ENCODE measurements around the gene CCDC134. TPM values are rescaled to one million over a fixed set of nuclear protein-coding genes. Genes with fewer than 3 reads are reported as not detected.

CCDC134 gene
- total RNA-seq, 2 donors from 2014 or later: 18.9 to 23.1 TPM

- peak overlapping the region; percentile 85 to 97 for H3K4me3 Mint-ChIP-seq
- DNase-seq (no peak), ATAC-seq (replicated peaks in 1 of 2) (no peak)
- H3K36me3 Mint-ChIP-seq (ENCODE audit: insufficient read depth in 2 of 2): peaks cover 0 to 2% of the 10 kb centered on the region in 2 donors
- no peaks in the 10 kb centered on the region for H3K27me3 Mint-ChIP-seq (ENCODE audit: low read depth)
- peak overlapping the region; percentile 85 for H3K27ac Mint-ChIP-seq
- H3K4me1 Mint-ChIP-seq (ENCODE audit: low read depth): peaks cover 52% of the 10 kb centered on the region
- no peaks in the 10 kb centered on the region for H3K9me3 Mint-ChIP-seq
Measured at GRCh38 chr22:41801147-41801819, 804 bp downstream of the CCDC134 start.

GRCh38 chr22:41801886-41802285 lies 1.4 kb downstream of the CCDC134 start:
- no peak overlapping the region for H3K27ac Mint-ChIP-seq

GRCh38 chr22:41805639-41806038 lies 5.2 kb downstream of the CCDC134 start:
- Mint-ChIP-seq H3K4me1 (ENCODE audit: low read depth) (peaks cover 38% of the 10 kb centered on the region), H3K4me3 (no peak overlapping the region), H3K36me3 (ENCODE audit: insufficient read depth in 2 of 2) (peaks cover 0 to 3% of the 10 kb centered on the region in 2 donors), H3K27me3 (ENCODE audit: low read depth) (no peaks in the 10 kb centered on the region), H3K27ac (no peak overlapping the region), H3K9me3 (no peaks in the 10 kb centered on the region)
- DNase-seq (no peak), ATAC-seq (replicated peaks in 1 of 2) (no peak)

More at GRCh38 chr22:41801886-41802285, 1.4 kb downstream of the CCDC134 start:
- Mint-ChIP-seq H3K4me3 (peak overlapping the region; percentile 85 to 97), H3K27me3 (ENCODE audit: low read depth) (no peaks in the 10 kb centered on the region), H3K9me3 (no peaks in the 10 kb centered on the region), H3K4me1 (ENCODE audit: low read depth) (peaks cover 52% of the 10 kb centered on the region), H3K36me3 (ENCODE audit: insufficient read depth in 2 of 2) (peaks cover 0 to 2% of the 10 kb centered on the region in 2 donors)
- ATAC-seq (replicated peaks in 1 of 2) (no peak), DNase-seq (no peak)

- H3K27ac Mint-ChIP-seq: no peak overlapping the region
- DNase-seq (no peak), ATAC-seq (replicated peaks in 1 of 2) (no peak)
- H3K9me3 Mint-ChIP-seq: no peaks in the 10 kb centered on the region
- H3K4me1 Mint-ChIP-seq (ENCODE audit: low read depth): peaks cover 14% of the 10 kb centered on the region
- H3K4me3 Mint-ChIP-seq: no peak overlapping the region
- H3K27me3 Mint-ChIP-seq (ENCODE audit: low read depth): no peaks in the 10 kb centered on the region
- peaks cover 0 to 3% of the 10 kb centered on the region in 2 donors for H3K36me3 Mint-ChIP-seq (ENCODE audit: insufficient read depth in 2 of 2)
Measured at GRCh38 chr22:41808400-41808799, 7.9 kb downstream of the CCDC134 start.

GRCh38 chr22:41810022-41810421 lies 9.5 kb downstream of the CCDC134 start:
- H3K9me3 Mint-ChIP-seq: no peaks in the 10 kb centered on the region
- DNase-seq (no peak), ATAC-seq (replicated peaks in 1 of 2) (no peak)
- no peak overlapping the region for H3K27ac Mint-ChIP-seq
- no peaks in the 10 kb centered on the region for H3K27me3 Mint-ChIP-seq (ENCODE audit: low read depth)
- no peak overlapping the region for H3K4me3 Mint-ChIP-seq
- peaks cover 0 to 6% of the 10 kb centered on the region in 2 donors for H3K36me3 Mint-ChIP-seq (ENCODE audit: insufficient read depth in 2 of 2)
- H3K4me1 Mint-ChIP-seq (ENCODE audit: low read depth): peaks cover 1% of the 10 kb centered on the region

GRCh38 chr22:41812805-41813545 lies 12.5 kb downstream of the CCDC134 start:
- peaks cover 0 to 8% of the 10 kb centered on the region in 2 donors for H3K36me3 Mint-ChIP-seq (ENCODE audit: insufficient read depth in 2 of 2)
- ATAC-seq (replicated peaks in 1 of 2) (no peak), DNase-seq (no peak)
- H3K27ac Mint-ChIP-seq: no peak overlapping the region
- no peaks in the 10 kb centered on the region for H3K4me1 Mint-ChIP-seq (ENCODE audit: low read depth)
- no peak overlapping the region for H3K4me3 Mint-ChIP-seq
- H3K27me3 Mint-ChIP-seq (ENCODE audit: low read depth): no peaks in the 10 kb centered on the region
- no peaks in the 10 kb centered on the region for H3K9me3 Mint-ChIP-seq

GRCh38 chr22:41813726-41814410 lies 13.4 kb downstream of the CCDC134 start:
- no peaks in the 10 kb centered on the region for H3K27me3 Mint-ChIP-seq (ENCODE audit: low read depth)
- no peak for ATAC-seq (replicated peaks in 1 of 2)
- H3K9me3 Mint-ChIP-seq: no peaks in the 10 kb centered on the region
- no peak overlapping the region for H3K27ac Mint-ChIP-seq
- DNase-seq: no peak
- H3K4me3 Mint-ChIP-seq: no peak overlapping the region
- H3K36me3 Mint-ChIP-seq (ENCODE audit: insufficient read depth in 2 of 2): peaks cover 0 to 8% of the 10 kb centered on the region in 2 donors
- H3K4me1 Mint-ChIP-seq (ENCODE audit: low read depth): no peaks in the 10 kb centered on the region

GRCh38 chr22:41815716-41816115 lies 15.2 kb downstream of the CCDC134 start:
- DNase-seq (no peak), ATAC-seq (replicated peaks in 1 of 2) (no peak)
- Mint-ChIP-seq H3K4me3 (no peak overlapping the region), H3K27ac (no peak overlapping the region), H3K4me1 (ENCODE audit: low read depth) (no peaks in the 10 kb centered on the region), H3K9me3 (no peaks in the 10 kb centered on the region), H3K36me3 (ENCODE audit: insufficient read depth in 2 of 2) (peaks cover 0 to 5% of the 10 kb centered on the region in 2 donors), H3K27me3 (ENCODE audit: low read depth) (no peaks in the 10 kb centered on the region)

- H3K9me3 Mint-ChIP-seq: no peaks in the 10 kb centered on the region
- DNase-seq (no peak), ATAC-seq (replicated peaks in 1 of 2) (no peak)
- H3K4me1 Mint-ChIP-seq (ENCODE audit: low read depth): no peaks in the 10 kb centered on the region
- peaks cover 0 to 5% of the 10 kb centered on the region in 2 donors for H3K36me3 Mint-ChIP-seq (ENCODE audit: insufficient read depth in 2 of 2)
- no peaks in the 10 kb centered on the region for H3K27me3 Mint-ChIP-seq (ENCODE audit: low read depth)
- no peak overlapping the region for H3K4me3 Mint-ChIP-seq
- no peak overlapping the region for H3K27ac Mint-ChIP-seq
Measured at GRCh38 chr22:41816241-41816640, 15.8 kb downstream of the CCDC134 start.

GRCh38 chr22:41816871-41817270 lies 16.4 kb downstream of the CCDC134 start:
- Mint-ChIP-seq H3K27ac (peak overlapping the region; percentile 39), H3K36me3 (ENCODE audit: insufficient read depth in 2 of 2) (peaks cover 0 to 5% of the 10 kb centered on the region in 2 donors), H3K27me3 (ENCODE audit: low read depth) (no peaks in the 10 kb centered on the region), H3K9me3 (no peaks in the 10 kb centered on the region), H3K4me1 (ENCODE audit: low read depth) (peaks cover 6% of the 10 kb centered on the region), H3K4me3 (no peak overlapping the region)
- DNase-seq (no peak), ATAC-seq (replicated peaks in 1 of 2) (peak in 1 of 2 donors; percentile 39)

- no peak for ATAC-seq (replicated peaks in 1 of 2)
- H3K27me3 Mint-ChIP-seq (ENCODE audit: low read depth): no peaks in the 10 kb centered on the region
- H3K9me3 Mint-ChIP-seq: no peaks in the 10 kb centered on the region
- DNase-seq: no peak
- H3K36me3 Mint-ChIP-seq (ENCODE audit: insufficient read depth in 2 of 2): peaks cover 2 to 10% of the 10 kb centered on the region in 2 donors
- H3K4me1 Mint-ChIP-seq (ENCODE audit: low read depth): peaks cover 18% of the 10 kb centered on the region
- no peak overlapping the region for H3K27ac Mint-ChIP-seq
- no peak overlapping the region for H3K4me3 Mint-ChIP-seq
Measured at GRCh38 chr22:41818011-41818410, 17.5 kb downstream of the CCDC134 start.

- peaks cover 2 to 13% of the 10 kb centered on the region in 2 donors for H3K36me3 Mint-ChIP-seq (ENCODE audit: insufficient read depth in 2 of 2)
- no peak overlapping the region for H3K4me3 Mint-ChIP-seq
- ATAC-seq (replicated peaks in 1 of 2) (no peak), DNase-seq (no peak)
- peaks cover 23% of the 10 kb centered on the region for H3K4me1 Mint-ChIP-seq (ENCODE audit: low read depth)
- H3K27me3 Mint-ChIP-seq (ENCODE audit: low read depth): no peaks in the 10 kb centered on the region
- H3K27ac Mint-ChIP-seq: no peak overlapping the region
- H3K9me3 Mint-ChIP-seq: no peaks in the 10 kb centered on the region
Measured at GRCh38 chr22:41818596-41818995, 18.1 kb downstream of the CCDC134 start.

- Mint-ChIP-seq H3K27me3 (ENCODE audit: low read depth) (no peaks in the 10 kb centered on the region), H3K36me3 (ENCODE audit: insufficient read depth in 2 of 2) (peaks cover 5 to 19% of the 10 kb centered on the region in 2 donors), H3K9me3 (no peaks in the 10 kb centered on the region), H3K27ac (no peak overlapping the region), H3K4me1 (ENCODE audit: low read depth) (peaks cover 30% of the 10 kb centered on the region), H3K4me3 (no peak overlapping the region)
- DNase-seq: no peak
- no peak for ATAC-seq (replicated peaks in 1 of 2)
Measured at GRCh38 chr22:41819257-41819656, 18.8 kb downstream of the CCDC134 start.
